Tibial artery (tissue), 4 donors: ENCODE measurements around the gene MYO10.

ENCODE experiments used
- DNase-seq, 2 donors: peaks; one replicate each; pipeline ENCODE4 v3.0.0-alpha.2; 2019
- H3K27ac ChIP-seq, 2 donors: fragments of 200-600 bp; sonication (generic) in 1 of 2; 1 replicate in 1 of 2; 2 replicates in 1 of 2; pipeline ENCODE4 v1.5.1; 2018 to 2019; ENCODE audit warnings: mild to moderate bottlenecking in 1 of 2
- H3K27me3 ChIP-seq, 2 donors: fragments of 200-600 bp; sonication (generic) in 1 of 2; one replicate each; pipeline versions ENCODE4 v1.5.1 to v1.6.0; 2016 to 2019
- H3K36me3 ChIP-seq, 3 donors: fragments of 200-600 bp; sonication (generic) in 2 of 3; one replicate each; pipeline ENCODE4 v1.5.1; 2016 to 2019; ENCODE audit warnings: mild to moderate bottlenecking in 2 of 3
- H3K4me1 ChIP-seq, 4 donors: fragments of 200-600 bp; sonication (generic) in 2 of 4; 1 replicate in 3 of 4; 2 replicates in 1 of 4; pipeline ENCODE4 v1.5.1; 2016 to 2019
- H3K4me3 ChIP-seq, 2 donors: fragments of 200-600 bp; sonication (generic) in 1 of 2; 1 replicate in 1 of 2; 2 replicates in 1 of 2; pipeline ENCODE4 v1.5.1; 2018 to 2019; ENCODE audit warnings: mild to moderate bottlenecking in 2 of 2
- H3K9me3 ChIP-seq, 3 donors: fragments of 200-600 bp; sonication (generic) in 1 of 3; one replicate each; pipeline ENCODE4 v1.5.1; 2016 to 2019
- CTCF ChIP-seq, 2 experiments: fragments of 200-600 bp in 1 of 2; fragments of 450-650 bp in 1 of 2; IDR thresholded peaks; one replicate each; pipeline ENCODE4 v1.5.1; 2017 to 2019; ENCODE audit warnings: antibody characterized with exemption in 2 of 2, mild to moderate bottlenecking in 1 of 2, moderate library complexity in 1 of 2
- intact Hi-C: fragments of 100-400 bp; cut with DNase I; formaldehyde crosslinking; loops from one replicate; pipeline ENCODE4 v1.15.0; 2023; ENCODE audit warnings: low total_unique reads

The MYO10 gene

GRCh38 chr5:16853518-16853917 lies 82.6 kb downstream of the MYO10 start:
- H3K27ac ChIP-seq: no peak overlapping the region
- H3K36me3 ChIP-seq: no peaks in the 10 kb centered on the region
- H3K27me3 ChIP-seq: no peaks in the 10 kb centered on the region
- H3K4me1 ChIP-seq: peaks cover 0 to 9% (median 0%) of the 10 kb centered on the region in 4 donors
- DNase-seq: no peak
- intact Hi-C loops: no loop called here
- H3K4me3 ChIP-seq: no peak overlapping the region
- H3K9me3 ChIP-seq: no peaks in the 10 kb centered on the region
- TF ChIP-seq CTCF (IDR thresholded peaks at IDR 0.05): no peak

- TF ChIP-seq CTCF (IDR thresholded peaks at IDR 0.05): no peak
- no peak overlapping the region for H3K27ac ChIP-seq
- DNase-seq: no peak
- H3K4me1 ChIP-seq: peaks cover 0 to 9% (median 0%) of the 10 kb centered on the region in 4 donors
- H3K4me3 ChIP-seq: no peak overlapping the region
- no peaks in the 10 kb centered on the region for H3K9me3 ChIP-seq
- no peaks in the 10 kb centered on the region for H3K27me3 ChIP-seq
- intact Hi-C loops: no loop called here
- H3K36me3 ChIP-seq: no peaks in the 10 kb centered on the region
Measured at GRCh38 chr5:16852251-16853005, 83.7 kb downstream of the MYO10 start.

GRCh38 chr5:16849775-16850174 lies 86.3 kb downstream of the MYO10 start:
- no peaks in the 10 kb centered on the region for H3K27me3 ChIP-seq
- no peak overlapping the region for H3K4me3 ChIP-seq
- intact Hi-C loops: no loop called here
- DNase-seq: no peak
- H3K4me1 ChIP-seq: peaks cover 0 to 9% (median 0%) of the 10 kb centered on the region in 4 donors
- TF ChIP-seq CTCF (IDR thresholded peaks at IDR 0.05): no peak
- no peaks in the 10 kb centered on the region for H3K9me3 ChIP-seq
- no peak overlapping the region for H3K27ac ChIP-seq
- no peaks in the 10 kb centered on the region for H3K36me3 ChIP-seq

GRCh38 chr5:16849181-16849580 lies 86.9 kb downstream of the MYO10 start:
- Histone ChIP-seq H3K27ac (no peak overlapping the region), H3K4me3 (no peak overlapping the region), H3K9me3 (no peaks in the 10 kb centered on the region), H3K4me1 (peaks cover 0 to 9% (median 0%) of the 10 kb centered on the region in 4 donors), H3K27me3 (no peaks in the 10 kb centered on the region), H3K36me3 (no peaks in the 10 kb centered on the region)
- no peak for TF ChIP-seq CTCF (IDR thresholded peaks at IDR 0.05)
- intact Hi-C loops: no loop called here
- DNase-seq: no peak

GRCh38 chr5:16844952-16845351 lies 91.1 kb downstream of the MYO10 start:
- no peaks in the 10 kb centered on the region for H3K27me3 ChIP-seq
- peaks cover 0 to 6% (median 0%) of the 10 kb centered on the region in 4 donors for H3K4me1 ChIP-seq
- no peak for TF ChIP-seq CTCF (IDR thresholded peaks at IDR 0.05)
- no peak overlapping the region for H3K4me3 ChIP-seq
- no peak for DNase-seq
- no peak overlapping the region for H3K27ac ChIP-seq
- H3K36me3 ChIP-seq: no peaks in the 10 kb centered on the region
- no peaks in the 10 kb centered on the region for H3K9me3 ChIP-seq
- intact Hi-C loops: no loop called here
